ENCODE results near the gene PARD3B. TPM values are rescaled to one million over a fixed set of nuclear protein-coding genes. Genes with fewer than 3 reads are reported as not detected.

PARD3B gene
- total RNA-seq, 1 experiment from 2014 or later = 7.6 TPM

- H3K4me3 ChIP-seq = no peak overlapping the region
- no peak overlapping the region for H3K4me2 ChIP-seq
- POLR2A ChIA-PET (ENCODE audit: unreplicated experiment) = no interaction called here
- TF ChIP-seq CTCF (conservative IDR thresholded peaks at IDR 0.05) (no peak), EZH2 (IDR thresholded peaks at IDR 0.05; ENCODE audit: low read depth) (no peak)
- H3K27ac ChIP-seq = no peak overlapping the region
- H3K27me3 ChIP-seq (ENCODE audit: insufficient read depth, low read depth) = no peaks in the 10 kb centered on the region
- no TSS peak for BruUV-seq (replicated peaks)
- CTCF ChIA-PET = interaction anchor here (0.5 kb wide), 1 partner anchor 128 kb away, joined by 3 read pairs; no protein-coding TSS in a partner anchor
- intact Hi-C loops (cut with micrococcal nuclease; ENCODE audit: unreplicated experiment) = no loop called here
- H3K9me3 ChIP-seq (ENCODE audit: insufficient read depth, low read depth) = no peaks in the 10 kb centered on the region
- DNase-seq = no peak
- H3K4me1 ChIP-seq (replicated peaks; ENCODE audit: insufficient read depth) = no peaks in the 10 kb centered on the region
- no peak overlapping the region for H2AFZ ChIP-seq
- no peaks in the 10 kb centered on the region for H3K36me3 ChIP-seq (ENCODE audit: low read depth)
- H3K79me2 ChIP-seq (ENCODE audit: low read depth) = no peaks in the 10 kb centered on the region
- H4K20me1 ChIP-seq (ENCODE audit: insufficient read depth) = no peaks in the 10 kb centered on the region
- no peaks in the 10 kb centered on the region for H3K9me2 ChIP-seq (ENCODE audit: insufficient read depth)
- no peaks in the 10 kb centered on the region for H3F3A ChIP-seq (ENCODE audit: insufficient read depth, low read depth)
Measured at GRCh38 chr2:204678031-204678430, 132.8 kb downstream of the PARD3B start.

GRCh38 chr2:204680576-204680975 lies 135.3 kb downstream of the PARD3B start:
- intact Hi-C loops (cut with micrococcal nuclease; ENCODE audit: unreplicated experiment) = no loop called here
- POLR2A ChIA-PET (ENCODE audit: unreplicated experiment) = interaction anchor here (0.6 kb wide), 1 partner anchor 224 kb away, joined by 3 read pairs; no protein-coding TSS in a partner anchor

GRCh38 chr2:204681412-204681811 lies 136.1 kb downstream of the PARD3B start:
- H3K36me3 ChIP-seq (ENCODE audit: low read depth) = no peaks in the 10 kb centered on the region
- no peaks in the 10 kb centered on the region for H3F3A ChIP-seq (ENCODE audit: insufficient read depth, low read depth)
- no peak for DNase-seq
- ChIA-PET CTCF (no interaction called here), POLR2A (ENCODE audit: unreplicated experiment) (no interaction called here)
- BruUV-seq (replicated peaks) = no TSS peak
- intact Hi-C loops (cut with micrococcal nuclease; ENCODE audit: unreplicated experiment) = no loop called here
- no peak overlapping the region for H2AFZ ChIP-seq
- H3K4me2 ChIP-seq = no peak overlapping the region
- H4K20me1 ChIP-seq (ENCODE audit: insufficient read depth) = no peaks in the 10 kb centered on the region
- no peaks in the 10 kb centered on the region for H3K4me1 ChIP-seq (replicated peaks; ENCODE audit: insufficient read depth)
- no peak overlapping the region for H3K4me3 ChIP-seq
- H3K79me2 ChIP-seq (ENCODE audit: low read depth) = no peaks in the 10 kb centered on the region
- no peak overlapping the region for H3K27ac ChIP-seq
- no peaks in the 10 kb centered on the region for H3K9me2 ChIP-seq (ENCODE audit: insufficient read depth)
- TF ChIP-seq EZH2 (IDR thresholded peaks at IDR 0.05; ENCODE audit: low read depth) = no peak
- TF ChIP-seq CTCF (conservative IDR thresholded peaks at IDR 0.05) = no peak
- no peaks in the 10 kb centered on the region for H3K27me3 ChIP-seq (ENCODE audit: insufficient read depth, low read depth)
- no peaks in the 10 kb centered on the region for H3K9me3 ChIP-seq (ENCODE audit: insufficient read depth, low read depth)

More at GRCh38 chr2:204680576-204680975, 135.3 kb downstream of the PARD3B start:
- H3K9me2 ChIP-seq (ENCODE audit: insufficient read depth) = no peaks in the 10 kb centered on the region
- no peaks in the 10 kb centered on the region for H3K9me3 ChIP-seq (ENCODE audit: insufficient read depth, low read depth)
- H3K27me3 ChIP-seq (ENCODE audit: insufficient read depth, low read depth) = no peaks in the 10 kb centered on the region
- H3K4me3 ChIP-seq = no peak overlapping the region
- TF ChIP-seq EZH2 (IDR thresholded peaks at IDR 0.05; ENCODE audit: low read depth) (no peak), CTCF (conservative IDR thresholded peaks at IDR 0.05) (no peak)
- no peak overlapping the region for H3K27ac ChIP-seq
- no peaks in the 10 kb centered on the region for H3K79me2 ChIP-seq (ENCODE audit: low read depth)
- no TSS peak for BruUV-seq (replicated peaks)
- H3K4me2 ChIP-seq = no peak overlapping the region
- no peaks in the 10 kb centered on the region for H3K36me3 ChIP-seq (ENCODE audit: low read depth)
- H2AFZ ChIP-seq = no peak overlapping the region
- CTCF ChIA-PET = no interaction called here
- no peaks in the 10 kb centered on the region for H4K20me1 ChIP-seq (ENCODE audit: insufficient read depth)
- no peak for DNase-seq
- no peaks in the 10 kb centered on the region for H3K4me1 ChIP-seq (replicated peaks; ENCODE audit: insufficient read depth)
- no peaks in the 10 kb centered on the region for H3F3A ChIP-seq (ENCODE audit: insufficient read depth, low read depth)

All from PC-9 (cell line).